Endodermal cell (in vitro differentiated cells): Measurements from ENCODE around the gene KLF12. TPM values are rescaled to one million over a fixed set of nuclear protein-coding genes. Genes with fewer than 3 reads are reported as not detected.

Experiments used
- DNase-seq: peaks from one replicate; pipeline ENCODE4 v3.0.0-alpha.2; 2017
- H3K27ac ChIP-seq: 2 replicates; pipeline ENCODE4 v1.5.1; 2013; ENCODE audit warnings: mild to moderate bottlenecking, low read depth, low read length, moderate library complexity
- H3K27me3 ChIP-seq: 2 replicates; pipeline ENCODE4 v1.6.1; 2013; ENCODE audit warnings: mild to moderate bottlenecking, low read length, moderate library complexity; ENCODE audit not compliant: insufficient read depth, control insufficient read depth, poor library complexity, severe bottlenecking
- H3K36me3 ChIP-seq: 2 replicates; pipeline ENCODE4 v1.7.0; 2013; ENCODE audit warnings: mild to moderate bottlenecking, low read length, moderate library complexity; ENCODE audit not compliant: control insufficient read depth, insufficient read depth
- H3K4me1 ChIP-seq: one replicate; pipeline ENCODE4 v1.7.0; 2013; ENCODE audit warnings: low read length; ENCODE audit not compliant: control insufficient read depth, insufficient read depth
- H3K4me3 ChIP-seq: 2 replicates; pipeline ENCODE4 v1.5.1; 2013; ENCODE audit warnings: mild to moderate bottlenecking, low read length, moderate library complexity
- H3K9ac ChIP-seq: 2 replicates; pipeline ENCODE4 v1.6.1; 2013; ENCODE audit warnings: mild to moderate bottlenecking, low read length, moderate library complexity; ENCODE audit not compliant: poor library complexity, severe bottlenecking; ENCODE audit errors: extremely low read depth
- H3K9me3 ChIP-seq: 2 replicates; pipeline ENCODE4 v1.6.1; 2013; ENCODE audit warnings: mild to moderate bottlenecking, low read length, moderate library complexity; ENCODE audit not compliant: control insufficient read depth
- H3K27ac Mint-ChIP-seq: 2 replicates; pipeline ENCODE4 v1.8.0; 2020; ENCODE audit warnings: mixed read lengths
- H3K27me3 Mint-ChIP-seq: 2 replicates; pipeline ENCODE4 v1.8.0; 2021; ENCODE audit warnings: mild to moderate bottlenecking, mixed read lengths; ENCODE audit not compliant: insufficient read depth
- H3K36me3 Mint-ChIP-seq: 2 replicates; pipeline ENCODE4 v1.8.0; 2020; ENCODE audit warnings: low read depth, mixed read lengths
- H3K4me1 Mint-ChIP-seq: 2 replicates; pipeline ENCODE4 v1.8.0; 2020; ENCODE audit warnings: mixed read lengths
- H3K4me3 Mint-ChIP-seq: 2 replicates; pipeline ENCODE4 v1.8.0; 2020; ENCODE audit warnings: mild to moderate bottlenecking, moderate library complexity, mixed read lengths
- H3K9me3 Mint-ChIP-seq: 2 replicates; pipeline ENCODE4 v1.8.0; 2020; ENCODE audit warnings: mild to moderate bottlenecking, mixed read lengths
- WGBS, 2 experiments: methylation state at CpG; one replicate each; pipeline versions ENCODE4 v1.1.5 to v1.1.7; 2013; ENCODE audit warnings: missing lambda C conversion rate in 2 of 2, mixed read lengths in 1 of 2; ENCODE audit not compliant: insufficient coverage in 1 of 2, insufficient read length in 1 of 2; 5-methylcytosine and 5-hydroxymethylcytosine counted together
- total RNA-seq, 2 donors: library from RNA; stranded (reverse); fragmentation: NEBNext Ultra II Directional in 1 of 2; extraction: Animal tissue kit (Norgen Biotek cat#: 25700) in 1 of 2; gene quantifications; 2 replicates in 1 of 2; 3 replicates in 1 of 2; pipeline ENCODE4 v1.2.1, GENCODE V29; 2021
- TF ChIP-seq, protein P1 (sequence below): fragments of 200-600 bp; sonication (generic); conservative IDR thresholded peaks from 2 replicates; pipeline ENCODE4 v1.5.0; 2021; ENCODE audit warnings: antibody characterized with exemption, mild to moderate bottlenecking

KLF12 gene
- total RNA-seq, 2 donors from 2014 or later = 14.8 to 17.2 TPM

DNA sequence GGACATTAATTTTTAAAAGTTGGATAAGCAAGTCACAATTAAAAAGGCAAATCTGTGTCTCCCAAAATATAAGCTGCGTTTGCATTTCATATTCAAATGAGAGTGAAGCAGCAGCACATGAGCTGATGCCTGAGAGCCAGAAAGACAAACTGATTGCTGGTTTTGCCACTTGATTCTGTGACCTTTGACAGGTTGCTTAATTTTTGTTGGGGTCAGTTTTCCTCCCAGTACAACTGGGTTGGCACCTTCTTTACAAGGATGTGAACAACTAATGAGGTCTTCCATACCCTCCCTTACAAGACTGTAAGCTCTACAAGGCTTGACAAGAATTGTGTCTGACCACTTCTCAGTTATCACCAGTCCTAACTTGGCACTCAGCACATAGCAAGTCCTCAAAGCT lies 8.1 kb upstream of the KLF12 start:
- H3K9ac ChIP-seq = no peak overlapping the region
- TF ChIP-seq, protein P1, sequence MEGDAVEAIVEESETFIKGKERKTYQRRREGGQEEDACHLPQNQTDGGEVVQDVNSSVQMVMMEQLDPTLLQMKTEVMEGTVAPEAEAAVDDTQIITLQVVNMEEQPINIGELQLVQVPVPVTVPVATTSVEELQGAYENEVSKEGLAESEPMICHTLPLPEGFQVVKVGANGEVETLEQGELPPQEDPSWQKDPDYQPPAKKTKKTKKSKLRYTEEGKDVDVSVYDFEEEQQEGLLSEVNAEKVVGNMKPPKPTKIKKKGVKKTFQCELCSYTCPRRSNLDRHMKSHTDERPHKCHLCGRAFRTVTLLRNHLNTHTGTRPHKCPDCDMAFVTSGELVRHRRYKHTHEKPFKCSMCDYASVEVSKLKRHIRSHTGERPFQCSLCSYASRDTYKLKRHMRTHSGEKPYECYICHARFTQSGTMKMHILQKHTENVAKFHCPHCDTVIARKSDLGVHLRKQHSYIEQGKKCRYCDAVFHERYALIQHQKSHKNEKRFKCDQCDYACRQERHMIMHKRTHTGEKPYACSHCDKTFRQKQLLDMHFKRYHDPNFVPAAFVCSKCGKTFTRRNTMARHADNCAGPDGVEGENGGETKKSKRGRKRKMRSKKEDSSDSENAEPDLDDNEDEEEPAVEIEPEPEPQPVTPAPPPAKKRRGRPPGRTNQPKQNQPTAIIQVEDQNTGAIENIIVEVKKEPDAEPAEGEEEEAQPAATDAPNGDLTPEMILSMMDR = no peak
- Mint-ChIP-seq H3K9me3 (no peaks in the 10 kb centered on the region), H3K27me3 (peaks cover 4% of the 10 kb centered on the region), H3K27ac (no peak overlapping the region), H3K4me1 (no peaks in the 10 kb centered on the region), H3K4me3 (no peak overlapping the region), H3K36me3 (no peaks in the 10 kb centered on the region)
- H3K27me3 ChIP-seq = peaks cover 1% of the 10 kb centered on the region
- no peaks in the 10 kb centered on the region for H3K36me3 ChIP-seq
- 79 to 100% methylated on average over 1 of the region's 1 CpG for WGBS, 2 experiments
- no peak overlapping the region for H3K4me3 ChIP-seq
- no peak overlapping the region for H3K27ac ChIP-seq
- no peaks in the 10 kb centered on the region for H3K9me3 ChIP-seq
- H3K4me1 ChIP-seq = no peaks in the 10 kb centered on the region
- no peak for DNase-seq

DNA sequence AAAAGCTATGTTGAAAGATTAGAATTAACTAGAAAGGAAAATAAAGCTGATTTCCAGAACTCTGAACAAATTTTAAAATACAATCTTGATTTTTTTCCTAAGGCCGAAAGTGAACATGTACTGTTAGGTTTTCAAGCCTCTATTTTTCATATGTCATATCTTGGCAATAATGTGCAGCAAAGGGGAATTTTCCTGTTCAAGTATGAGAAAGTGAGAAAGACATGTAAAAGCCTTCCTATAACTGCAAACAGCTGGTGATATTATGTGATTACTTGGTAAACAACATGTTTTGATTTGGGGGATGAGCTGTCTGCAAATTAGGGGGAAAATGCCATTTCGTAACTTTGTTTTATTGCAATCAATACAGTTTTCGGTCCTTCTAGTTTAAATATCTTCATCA lies 4.0 kb upstream of the KLF12 start:
- H3K4me3 ChIP-seq = no peak overlapping the region
- H3K9me3 Mint-ChIP-seq = no peaks in the 10 kb centered on the region
- TF ChIP-seq, protein P1 = no peak
- no peaks in the 10 kb centered on the region for H3K36me3 Mint-ChIP-seq
- H3K27ac Mint-ChIP-seq = no peak overlapping the region
- H3K4me1 ChIP-seq = no peaks in the 10 kb centered on the region
- H3K4me1 Mint-ChIP-seq = no peaks in the 10 kb centered on the region
- no peak overlapping the region for H3K27ac ChIP-seq
- no peak overlapping the region for H3K9ac ChIP-seq
- no peaks in the 10 kb centered on the region for H3K36me3 ChIP-seq
- no peaks in the 10 kb centered on the region for H3K9me3 ChIP-seq
- no peak for DNase-seq
- H3K4me3 Mint-ChIP-seq = no peak overlapping the region
- peaks cover 5% of the 10 kb centered on the region for H3K27me3 Mint-ChIP-seq
- 94 to 96% methylated on average over 3 of the region's 3 CpGs for WGBS, 2 experiments
- H3K27me3 ChIP-seq = peaks cover 19% of the 10 kb centered on the region

DNA sequence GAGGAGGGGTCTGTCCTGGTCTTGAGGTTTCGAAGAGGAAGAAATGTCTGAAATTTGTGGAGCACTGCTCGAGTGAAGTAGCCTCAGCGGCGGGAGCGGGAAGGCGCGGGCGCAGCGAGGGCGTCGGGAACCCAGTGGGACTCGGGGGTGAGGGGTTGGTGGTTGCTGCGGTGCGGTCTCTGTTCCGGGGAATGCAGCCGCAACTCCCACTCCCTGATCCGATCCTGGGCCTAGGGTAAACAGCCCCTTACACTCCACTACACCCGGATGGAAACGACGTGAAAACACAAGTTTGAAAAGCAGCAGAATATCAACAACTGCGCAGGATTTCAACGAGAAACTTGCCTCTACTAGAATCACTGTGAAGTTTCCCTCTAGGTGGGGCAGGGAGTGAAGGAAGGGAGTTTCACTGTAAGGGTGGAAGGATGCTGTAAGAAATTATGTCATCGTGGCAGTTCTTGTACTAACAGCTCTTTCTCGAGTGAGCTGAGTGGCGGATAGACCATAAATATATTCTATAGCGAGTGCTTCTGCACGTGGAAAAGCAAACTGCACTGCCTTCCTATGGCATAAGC lies 2.0 kb upstream of the KLF12 start:
- H3K27ac ChIP-seq = peak overlapping the region; percentile 96
- H3K9me3 Mint-ChIP-seq = no peaks in the 10 kb centered on the region

More for the DNA sequence above, 2.0 kb upstream of the KLF12 start:
- Mint-ChIP-seq H3K36me3 (no peaks in the 10 kb centered on the region), H3K27ac (no peak overlapping the region), H3K27me3 (peaks cover 8% of the 10 kb centered on the region), H3K4me1 (no peaks in the 10 kb centered on the region), H3K4me3 (no peak overlapping the region)
- no peak for DNase-seq
- TF ChIP-seq, protein P1 = no peak
- no peaks in the 10 kb centered on the region for H3K9me3 ChIP-seq
- WGBS, 2 experiments = 7 to 23% methylated on average over 5 to 26 of the region's 27 CpGs
- H3K4me3 ChIP-seq = peak overlapping the region; percentile 92
- peak overlapping the region; percentile 55 for H3K9ac ChIP-seq
- H3K4me1 ChIP-seq = no peaks in the 10 kb centered on the region
- H3K27me3 ChIP-seq = peaks cover 31% of the 10 kb centered on the region
- H3K36me3 ChIP-seq = no peaks in the 10 kb centered on the region
